ENCODE data around the gene ITPR1.
A peak's percentile ranks its signal among the peaks of the same experiment; 100 is the strongest.
"Not testable (repeated sequence)": the region's sequence is repeated elsewhere in the genome, so short reads cannot be mapped to it uniquely, and the experiment has no call there.

The ITPR1 gene

DNA sequence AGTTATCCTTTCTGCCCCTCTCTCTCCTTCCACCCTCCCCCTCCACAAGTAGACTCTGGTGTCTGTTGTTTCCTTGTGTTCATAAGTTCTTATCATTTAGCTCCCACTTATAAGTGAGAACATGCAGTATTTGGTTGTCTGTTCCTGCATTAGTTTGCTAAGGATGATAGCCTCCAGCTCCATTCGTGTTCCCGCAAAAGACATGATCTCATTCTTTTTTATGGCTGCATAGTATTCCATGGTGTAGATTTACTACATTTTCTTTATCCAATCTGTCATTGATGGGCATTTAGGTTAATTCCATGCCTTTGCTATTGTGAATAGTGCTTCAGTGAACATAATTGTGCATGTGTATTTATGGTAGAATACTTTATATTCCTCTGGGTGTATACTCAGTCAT is 97.7 kb downstream of the ITPR1 start:
- H3K27me3 ChIP-seq (ENCODE audit: insufficient read depth, low read length); H3K27ac ChIP-seq (ENCODE audit: low read depth, low read length); H3K4me3 ChIP-seq (ENCODE audit: low read length); H3K36me3 ChIP-seq (ENCODE audit: insufficient read depth, low read length); H3K9ac ChIP-seq (ENCODE audit: low read depth, low read length); H3K9me3 ChIP-seq (ENCODE audit: insufficient read depth, low read depth, low read length): not testable (repeated sequence)
- peaks cover 13% of the 10 kb centered on the region for H3K4me1 ChIP-seq (ENCODE audit: insufficient read depth, low read length)
- WGBS, result 93% methylated on average over 2 of the region's 2 CpGs

DNA sequence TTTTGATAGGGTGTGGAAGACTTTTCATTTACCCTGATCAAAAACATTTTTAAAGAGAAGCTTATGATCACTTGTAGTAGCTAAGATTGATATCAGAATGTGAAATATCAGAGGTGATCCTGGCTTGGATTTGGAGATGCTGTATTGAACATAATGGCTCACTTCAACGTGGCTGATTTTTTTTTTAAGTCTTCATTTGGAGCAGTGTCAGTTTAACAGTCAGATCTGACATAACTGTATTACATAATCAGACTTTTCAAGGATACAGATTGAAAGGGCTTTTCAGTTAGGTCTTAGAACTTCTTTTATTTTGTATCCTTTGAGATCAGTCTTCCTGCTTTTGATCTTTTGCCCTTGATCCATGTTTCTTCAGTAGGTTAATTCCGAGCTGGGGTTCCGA is 98.5 kb downstream of the ITPR1 start:
- no peaks in the 10 kb centered on the region for H3K36me3 ChIP-seq (ENCODE audit: insufficient read depth, low read length)
- H3K9me3 ChIP-seq (ENCODE audit: insufficient read depth, low read depth, low read length), result no peaks in the 10 kb centered on the region
- 83% methylated on average over 3 of the region's 3 CpGs for WGBS
- H3K9ac ChIP-seq (ENCODE audit: low read depth, low read length), result no peak overlapping the region
- H3K4me1 ChIP-seq (ENCODE audit: insufficient read depth, low read length), result peaks cover 21% of the 10 kb centered on the region
- no peak overlapping the region for H3K4me3 ChIP-seq (ENCODE audit: low read length)
- no peaks in the 10 kb centered on the region for H3K27me3 ChIP-seq (ENCODE audit: insufficient read depth, low read length)
- H3K27ac ChIP-seq (ENCODE audit: low read depth, low read length), result no peak overlapping the region

DNA sequence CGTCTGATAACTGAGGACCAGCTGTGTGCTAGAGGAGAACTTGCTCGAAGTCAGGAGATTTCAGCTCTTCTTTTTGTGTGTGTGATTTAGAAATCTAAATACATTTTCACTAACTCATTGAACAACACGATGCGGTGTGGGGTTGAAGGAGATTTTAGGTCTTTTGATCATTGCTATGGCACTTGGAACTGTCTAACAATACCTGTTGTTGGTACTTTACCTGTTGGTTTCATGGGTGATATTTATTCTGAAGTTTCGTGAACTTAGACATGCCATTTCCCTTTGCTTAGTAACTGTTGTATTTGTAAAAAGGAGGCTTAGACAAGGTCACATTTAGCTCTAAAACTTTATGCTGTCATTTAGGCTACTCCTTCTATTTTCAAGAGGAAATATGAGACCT is 99.9 kb downstream of the ITPR1 start:
- 93% methylated on average over 5 of the region's 5 CpGs for WGBS

DNA sequence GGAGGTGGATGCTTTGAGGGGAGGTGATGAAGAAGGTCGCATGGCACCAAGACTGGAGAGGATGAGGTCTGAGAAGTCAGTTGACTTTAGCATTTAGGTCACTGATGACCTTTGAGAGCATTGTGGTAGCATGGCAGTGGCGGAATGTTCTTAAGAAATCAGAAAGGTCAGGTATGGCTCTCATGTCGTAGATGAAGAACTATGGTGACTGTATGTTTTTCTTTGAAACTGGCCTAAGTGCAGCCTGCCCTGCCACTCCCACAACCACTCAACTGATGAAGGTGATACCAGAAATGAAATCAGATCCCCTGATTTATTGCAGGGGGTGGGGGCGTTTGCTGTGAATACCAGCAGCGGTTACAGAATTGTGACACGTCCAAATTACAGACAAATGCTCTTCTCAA is 102.6 kb downstream of the ITPR1 start:
- no peaks in the 10 kb centered on the region for H3K36me3 ChIP-seq (ENCODE audit: insufficient read depth, low read length)
- H3K9ac ChIP-seq (ENCODE audit: low read depth, low read length), result no peak overlapping the region
- H3K27me3 ChIP-seq (ENCODE audit: insufficient read depth, low read length), result no peaks in the 10 kb centered on the region
- no peak overlapping the region for H3K4me3 ChIP-seq (ENCODE audit: low read length)
- 94% methylated on average over 6 of the region's 6 CpGs for WGBS
- no peak overlapping the region for H3K27ac ChIP-seq (ENCODE audit: low read depth, low read length)
- H3K9me3 ChIP-seq (ENCODE audit: insufficient read depth, low read depth, low read length), result no peaks in the 10 kb centered on the region
- H3K4me1 ChIP-seq (ENCODE audit: insufficient read depth, low read length), result peaks cover 18% of the 10 kb centered on the region

More for the DNA sequence above, 99.9 kb downstream of the ITPR1 start:
- no peaks in the 10 kb centered on the region for H3K27me3 ChIP-seq (ENCODE audit: insufficient read depth, low read length)
- H3K9ac ChIP-seq (ENCODE audit: low read depth, low read length), result no peak overlapping the region
- no peaks in the 10 kb centered on the region for H3K9me3 ChIP-seq (ENCODE audit: insufficient read depth, low read depth, low read length)
- H3K4me3 ChIP-seq (ENCODE audit: low read length), result no peak overlapping the region
- no peaks in the 10 kb centered on the region for H3K36me3 ChIP-seq (ENCODE audit: insufficient read depth, low read length)
- no peak overlapping the region for H3K27ac ChIP-seq (ENCODE audit: low read depth, low read length)
- peaks cover 25% of the 10 kb centered on the region for H3K4me1 ChIP-seq (ENCODE audit: insufficient read depth, low read length)

DNA sequence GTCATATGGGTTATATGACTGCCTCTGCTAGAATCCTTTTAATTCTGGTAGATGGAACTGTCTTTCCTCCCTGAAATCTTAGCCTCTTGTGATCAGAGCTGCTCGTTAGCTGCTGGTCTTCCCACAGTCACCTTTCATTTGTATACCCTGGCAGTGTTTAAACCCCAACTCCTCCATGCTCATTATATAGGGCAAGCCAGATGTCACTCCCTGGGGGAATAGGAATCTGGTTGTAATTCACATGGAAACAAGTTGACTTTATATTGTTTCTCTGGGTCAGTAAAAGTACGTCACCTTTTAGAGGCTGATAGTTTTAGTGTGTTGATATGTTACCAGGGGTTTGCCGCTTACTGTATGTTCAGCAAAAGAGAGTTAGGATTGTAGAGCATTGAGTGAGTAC is 103.5 kb downstream of the ITPR1 start:
- 0 out of 2 replicates have a peak overlapping the region, but pooled peaks have one; percentile 0 for H3K27ac ChIP-seq (ENCODE audit: low read depth, low read length)
- peaks cover 18% of the 10 kb centered on the region for H3K4me1 ChIP-seq (ENCODE audit: insufficient read depth, low read length)
- H3K27me3 ChIP-seq (ENCODE audit: insufficient read depth, low read length), result no peaks in the 10 kb centered on the region
- no peaks in the 10 kb centered on the region for H3K9me3 ChIP-seq (ENCODE audit: insufficient read depth, low read depth, low read length)
- H3K9ac ChIP-seq (ENCODE audit: low read depth, low read length), result no peak overlapping the region
- H3K36me3 ChIP-seq (ENCODE audit: insufficient read depth, low read length), result no peaks in the 10 kb centered on the region
- no peak overlapping the region for H3K4me3 ChIP-seq (ENCODE audit: low read length)
- WGBS, result 60% methylated on average over 2 of the region's 3 CpGs

DNA sequence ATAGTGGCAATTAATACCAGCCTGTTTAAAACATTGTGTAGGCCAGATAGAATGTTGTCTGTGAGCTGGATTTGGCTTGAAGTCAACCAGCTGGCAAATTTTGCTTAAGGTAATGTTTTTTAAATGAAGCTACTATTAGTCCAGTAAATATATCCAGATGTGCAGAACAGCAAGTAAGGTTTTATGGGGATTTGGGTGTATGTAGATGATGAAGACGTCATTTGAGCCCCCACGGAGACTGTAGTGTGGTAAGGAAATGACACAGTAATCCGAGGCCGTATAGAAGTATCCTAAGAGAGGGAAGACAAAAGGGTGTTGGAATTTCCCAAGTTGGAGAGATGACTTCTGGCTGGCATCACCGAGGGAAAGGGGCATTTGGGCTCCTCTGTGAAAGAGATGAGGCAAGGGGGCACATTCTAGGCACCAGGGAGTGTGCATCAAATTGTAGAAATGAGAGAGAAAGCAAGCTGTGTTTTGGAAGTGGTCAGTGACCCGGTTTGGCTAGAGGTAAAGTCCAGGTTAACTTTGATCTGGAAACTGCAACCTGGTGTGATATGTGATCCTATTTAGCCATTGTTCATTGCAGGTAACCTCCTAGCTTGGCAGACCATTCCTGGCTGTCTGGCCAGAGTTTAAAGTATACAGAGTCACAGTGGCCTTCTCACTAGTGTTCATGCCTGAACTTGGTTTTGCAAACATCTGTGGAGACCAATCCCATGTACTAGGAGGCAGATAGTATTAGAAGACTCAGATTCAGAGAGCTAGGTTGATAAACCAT is 104.2 kb downstream of the ITPR1 start:
- no peak overlapping the region for H3K4me3 ChIP-seq (ENCODE audit: low read length)
- no peaks in the 10 kb centered on the region for H3K27me3 ChIP-seq (ENCODE audit: insufficient read depth, low read length)
- WGBS, result 70% methylated on average over 6 of the region's 6 CpGs
- no peak overlapping the region for H3K9ac ChIP-seq (ENCODE audit: low read depth, low read length)
- no peak overlapping the region for H3K27ac ChIP-seq (ENCODE audit: low read depth, low read length)
- no peaks in the 10 kb centered on the region for H3K36me3 ChIP-seq (ENCODE audit: insufficient read depth, low read length)
- H3K4me1 ChIP-seq (ENCODE audit: insufficient read depth, low read length), result peaks cover 18% of the 10 kb centered on the region
- H3K9me3 ChIP-seq (ENCODE audit: insufficient read depth, low read depth, low read length), result no peaks in the 10 kb centered on the region

DNA sequence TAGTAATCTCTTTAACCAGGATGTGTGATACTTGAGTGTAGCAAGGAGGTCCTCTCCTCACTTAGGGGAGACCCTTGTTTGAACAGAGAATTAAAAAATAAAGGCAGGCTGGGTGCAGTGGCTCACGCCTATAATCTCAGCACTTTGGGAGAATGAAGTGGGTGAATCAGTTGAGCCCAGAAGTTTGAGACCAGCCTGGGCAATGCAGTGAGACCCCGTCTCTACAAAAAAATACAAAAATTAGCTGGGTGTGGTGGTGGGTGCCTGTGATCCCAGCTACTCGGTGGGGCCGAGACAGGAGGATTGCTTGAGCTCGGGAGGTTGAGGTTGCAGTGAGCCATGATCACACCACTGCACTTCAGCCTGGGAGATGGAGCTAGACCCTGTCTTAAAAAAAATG is 105.1 kb downstream of the ITPR1 start:
- H3K9ac ChIP-seq (ENCODE audit: low read depth, low read length); H3K27me3 ChIP-seq (ENCODE audit: insufficient read depth, low read length); H3K4me3 ChIP-seq (ENCODE audit: low read length); H3K27ac ChIP-seq (ENCODE audit: low read depth, low read length); H3K36me3 ChIP-seq (ENCODE audit: insufficient read depth, low read length); H3K9me3 ChIP-seq (ENCODE audit: insufficient read depth, low read depth, low read length): not testable (repeated sequence)
- 96% methylated on average over 5 of the region's 5 CpGs for WGBS
- peaks cover 18% of the 10 kb centered on the region for H3K4me1 ChIP-seq (ENCODE audit: insufficient read depth, low read length)

DNA sequence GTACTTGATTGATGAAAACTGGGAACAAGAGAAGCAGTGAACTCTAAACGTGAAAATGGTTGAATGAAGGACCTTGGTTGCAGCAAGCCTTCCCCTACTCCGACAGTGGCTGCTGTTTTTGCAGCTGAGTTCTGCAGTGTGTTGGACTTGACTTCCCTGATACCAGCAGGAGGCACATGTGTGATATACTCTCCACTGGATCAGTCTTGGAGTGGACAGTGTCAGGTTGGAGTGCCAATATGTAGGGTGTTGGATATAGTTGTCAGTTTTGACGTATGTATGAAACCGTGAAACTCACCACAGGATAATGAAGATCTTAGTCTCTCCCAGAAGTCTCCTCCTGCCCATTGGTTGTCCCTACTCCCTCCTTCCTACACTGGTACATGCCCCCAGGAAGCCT is 106.5 kb downstream of the ITPR1 start:
- no peak overlapping the region for H3K27ac ChIP-seq (ENCODE audit: low read depth, low read length)
- H3K9ac ChIP-seq (ENCODE audit: low read depth, low read length), result no peak overlapping the region
- 95% methylated on average over 4 of the region's 4 CpGs for WGBS
- H3K9me3 ChIP-seq (ENCODE audit: insufficient read depth, low read depth, low read length), result no peaks in the 10 kb centered on the region
- no peaks in the 10 kb centered on the region for H3K36me3 ChIP-seq (ENCODE audit: insufficient read depth, low read length)
- peaks cover 18% of the 10 kb centered on the region for H3K4me1 ChIP-seq (ENCODE audit: insufficient read depth, low read length)
- H3K4me3 ChIP-seq (ENCODE audit: low read length), result no peak overlapping the region
- H3K27me3 ChIP-seq (ENCODE audit: insufficient read depth, low read length), result no peaks in the 10 kb centered on the region

DNA sequence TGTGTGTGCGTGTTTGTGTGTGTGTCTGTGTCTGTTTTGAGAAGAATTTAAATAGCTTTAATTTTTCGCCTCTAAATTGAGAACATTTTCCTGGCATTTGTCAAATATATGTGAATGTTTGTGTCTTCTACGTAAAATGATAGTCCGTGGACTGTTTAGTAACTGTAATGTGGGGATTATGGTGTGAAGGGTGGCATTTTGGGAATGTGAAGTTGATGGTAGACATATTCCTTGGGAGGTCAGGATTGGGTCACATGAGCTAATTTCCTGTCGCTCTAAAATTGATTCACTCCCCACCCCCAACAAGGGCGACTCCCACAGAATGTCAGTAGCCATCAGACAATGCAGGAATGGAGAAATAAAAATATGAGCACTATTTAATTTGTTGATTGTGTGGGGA is 107.3 kb downstream of the ITPR1 start:
- no peaks in the 10 kb centered on the region for H3K36me3 ChIP-seq (ENCODE audit: insufficient read depth, low read length)
- no peaks in the 10 kb centered on the region for H3K27me3 ChIP-seq (ENCODE audit: insufficient read depth, low read length)
- no peak overlapping the region for H3K4me3 ChIP-seq (ENCODE audit: low read length)
- H3K27ac ChIP-seq (ENCODE audit: low read depth, low read length), result no peak overlapping the region
- H3K9ac ChIP-seq (ENCODE audit: low read depth, low read length), result no peak overlapping the region
- H3K9me3 ChIP-seq (ENCODE audit: insufficient read depth, low read depth, low read length), result no peaks in the 10 kb centered on the region
- peaks cover 18% of the 10 kb centered on the region for H3K4me1 ChIP-seq (ENCODE audit: insufficient read depth, low read length)
- WGBS, result 75% methylated on average over 5 of the region's 6 CpGs

DNA sequence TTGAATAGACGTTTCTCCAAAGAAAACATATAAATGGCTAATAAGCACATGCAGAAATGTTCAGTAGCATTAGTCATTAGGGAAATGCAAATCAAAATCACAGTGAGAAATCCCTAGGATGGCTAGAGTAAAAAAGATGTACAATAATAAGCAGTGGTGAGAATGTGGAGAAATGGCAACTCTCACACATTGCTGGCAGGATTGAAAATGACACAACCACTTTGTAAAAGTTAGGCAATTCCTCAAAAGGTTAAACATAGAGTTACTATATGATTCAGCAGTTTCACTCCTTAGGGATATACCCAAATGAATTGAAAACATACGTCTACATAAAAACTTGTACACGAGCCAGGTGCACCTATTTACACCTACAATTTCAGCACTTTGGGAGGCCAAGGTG is 108.7 kb downstream of the ITPR1 start:
- peaks cover 12% of the 10 kb centered on the region for H3K4me1 ChIP-seq (ENCODE audit: insufficient read depth, low read length)
- no peaks in the 10 kb centered on the region for H3K36me3 ChIP-seq (ENCODE audit: insufficient read depth, low read length)
- 95% methylated on average over 3 of the region's 3 CpGs for WGBS
- no peak overlapping the region for H3K27ac ChIP-seq (ENCODE audit: low read depth, low read length)
- no peaks in the 10 kb centered on the region for H3K27me3 ChIP-seq (ENCODE audit: insufficient read depth, low read length)
- no peak overlapping the region for H3K4me3 ChIP-seq (ENCODE audit: low read length)
- no peak overlapping the region for H3K9ac ChIP-seq (ENCODE audit: low read depth, low read length)
- no peaks in the 10 kb centered on the region for H3K9me3 ChIP-seq (ENCODE audit: insufficient read depth, low read depth, low read length)

DNA sequence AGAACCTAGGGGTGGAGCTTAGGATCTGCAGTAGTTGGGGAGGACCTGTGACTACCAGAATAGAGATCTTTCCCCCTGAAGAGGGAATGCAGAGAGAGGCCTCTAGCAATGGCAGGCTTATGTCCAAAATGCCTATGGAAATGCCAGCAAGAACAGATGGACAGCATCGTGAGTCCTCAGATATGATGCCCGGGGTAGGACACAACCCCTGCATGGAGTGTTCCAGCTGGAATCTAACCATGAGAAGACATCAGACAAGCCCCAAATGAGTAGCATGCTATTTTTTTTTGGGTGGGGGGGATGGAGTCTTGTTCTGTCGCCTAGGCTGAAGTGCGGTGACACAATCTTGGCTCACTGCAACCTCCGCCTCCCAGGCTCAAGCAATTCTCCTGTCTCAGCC is 111.5 kb downstream of the ITPR1 start:
- no peaks in the 10 kb centered on the region for H3K27me3 ChIP-seq (ENCODE audit: insufficient read depth, low read length)
- WGBS, result 92% methylated on average over 5 of the region's 5 CpGs
- no peaks in the 10 kb centered on the region for H3K9me3 ChIP-seq (ENCODE audit: insufficient read depth, low read depth, low read length)
- no peaks in the 10 kb centered on the region for H3K36me3 ChIP-seq (ENCODE audit: insufficient read depth, low read length)
- no peak overlapping the region for H3K4me3 ChIP-seq (ENCODE audit: low read length)
- no peak overlapping the region for H3K9ac ChIP-seq (ENCODE audit: low read depth, low read length)
- H3K4me1 ChIP-seq (ENCODE audit: insufficient read depth, low read length), result peaks cover 3% of the 10 kb centered on the region; the same call in 1 of the 2 replicates
- no peak overlapping the region for H3K27ac ChIP-seq (ENCODE audit: low read depth, low read length)

DNA sequence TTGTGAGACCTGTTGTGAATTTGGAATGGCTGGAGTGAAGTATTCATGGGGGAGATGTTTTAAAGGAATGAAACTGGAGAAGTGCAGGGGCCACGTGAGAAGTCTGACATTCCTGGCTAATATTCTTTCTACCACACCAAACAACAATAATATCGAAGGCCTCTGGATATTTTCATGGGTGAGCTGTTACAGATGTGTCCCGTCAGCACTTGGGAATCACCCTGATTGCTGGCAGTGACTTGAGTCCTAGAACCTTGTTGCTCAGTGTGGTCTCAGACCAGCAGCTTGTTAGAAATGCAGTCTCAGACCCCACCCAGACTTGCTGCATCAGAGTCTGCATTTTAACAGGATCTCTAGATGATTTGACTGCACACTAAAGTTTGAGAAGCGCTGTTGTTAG is 113.8 kb downstream of the ITPR1 start:
- Histone ChIP-seq H3K27me3 (ENCODE audit: insufficient read depth, low read length) (no peaks in the 10 kb centered on the region), H3K4me1 (ENCODE audit: insufficient read depth, low read length) (peaks cover 3% of the 10 kb centered on the region; the same call in 1 of the 2 replicates), H3K27ac (ENCODE audit: low read depth, low read length) (no peak overlapping the region), H3K9ac (ENCODE audit: low read depth, low read length) (no peak overlapping the region), H3K9me3 (ENCODE audit: insufficient read depth, low read depth, low read length) (no peaks in the 10 kb centered on the region), H3K4me3 (ENCODE audit: low read length) (no peak overlapping the region), H3K36me3 (ENCODE audit: insufficient read depth, low read length) (no peaks in the 10 kb centered on the region)
- 92% methylated on average over 3 of the region's 4 CpGs for WGBS

All from HUES64 (cell line).